A204.1 (cell line): Measurements from ENCODE around the gene C3orf52.

ENCODE experiments used
- FAIRE-seq: peaks from 2 replicates; lab custom pipeline; 2012; peaks lifted over from hg19 to GRCh38; lab: Jason Lieb, UNC

Gene C3orf52

GRCh38 chr3:112119962-112120836 lies 34.0 kb downstream of the C3orf52 start:
- FAIRE-seq = no peak

GRCh38 chr3:112121577-112122547 lies 35.7 kb downstream of the C3orf52 start:
- FAIRE-seq = no peak

GRCh38 chr3:112122870-112123269 lies 36.7 kb downstream of the C3orf52 start:
- FAIRE-seq = no peak

- no peak for FAIRE-seq
Measured at GRCh38 chr3:112123548-112123947, 37.4 kb downstream of the C3orf52 start.

GRCh38 chr3:112124907-112125607 lies 38.9 kb downstream of the C3orf52 start:
- FAIRE-seq = no peak

- FAIRE-seq = no peak
Measured at GRCh38 chr3:112126511-112126911, 40.3 kb downstream of the C3orf52 start.

- no peak for FAIRE-seq
Measured at GRCh38 chr3:112127522-112128494, 41.6 kb downstream of the C3orf52 start.

GRCh38 chr3:112128843-112129727 lies 42.9 kb downstream of the C3orf52 start:
- FAIRE-seq = no peak

- no peak for FAIRE-seq
Measured at GRCh38 chr3:112129925-112130637, 43.9 kb downstream of the C3orf52 start.

- FAIRE-seq = no peak
Measured at GRCh38 chr3:112130638-112130993, 44.4 kb downstream of the C3orf52 start.

GRCh38 chr3:112131111-112131510 lies 44.9 kb downstream of the C3orf52 start:
- FAIRE-seq = no peak

GRCh38 chr3:112132088-112132487 lies 45.9 kb downstream of the C3orf52 start:
- FAIRE-seq = no peak

- no peak for FAIRE-seq
Measured at GRCh38 chr3:112132554-112132953, 46.4 kb downstream of the C3orf52 start.

- no peak for FAIRE-seq
Measured at GRCh38 chr3:112132975-112133448, 46.8 kb downstream of the C3orf52 start, which contains the start of gene GCSAM. Gene GCSAM (minus strand): TSS chr3:112133248. CDS start chr3:112133120, 128 bp downstream.

GRCh38 chr3:112133626-112134334 lies 47.6 kb downstream of the C3orf52 start:
- no peak for FAIRE-seq

- no peak for FAIRE-seq
Measured at GRCh38 chr3:112134335-112135124, 48.3 kb downstream of the C3orf52 start.

- FAIRE-seq = no peak
Measured at GRCh38 chr3:112136046-112136445, 49.9 kb downstream of the C3orf52 start.
